Left lobe of liver (tissue), 2 donors: ENCODE data around the gene INPP5A. TPM values are rescaled to one million over a fixed set of nuclear protein-coding genes. Genes with fewer than 3 reads are reported as not detected.
"Not testable (repeated sequence)": the region's sequence is repeated elsewhere in the genome, so short reads cannot be mapped to it uniquely, and the experiment has no call there.

ENCODE experiments used
- ATAC-seq: fragments of 200-7000 bp; cut with Tn5 transposase; one replicate; pipeline ENCODE4 v1.9.1; 2020; ENCODE audit warnings: mild to moderate bottlenecking, moderate library complexity
- DNase-seq: peaks from one replicate; pipeline ENCODE4 v3.0.0-alpha.2; 2020; ENCODE audit warnings: low spot score
- total RNA-seq: library from RNA; stranded (reverse); gene quantifications from one replicate; pipeline ENCODE4 v1.2.1, GENCODE V29; 2021
- donor health status: DM: no; HTN: no; CAD: no; lungs with moderate emphysema.
- donor health status: DM: no; HTN: yes; CAD: no.

The INPP5A gene
- total RNA-seq, 1 donor from 2014 or later = 18.3 TPM

DNA sequence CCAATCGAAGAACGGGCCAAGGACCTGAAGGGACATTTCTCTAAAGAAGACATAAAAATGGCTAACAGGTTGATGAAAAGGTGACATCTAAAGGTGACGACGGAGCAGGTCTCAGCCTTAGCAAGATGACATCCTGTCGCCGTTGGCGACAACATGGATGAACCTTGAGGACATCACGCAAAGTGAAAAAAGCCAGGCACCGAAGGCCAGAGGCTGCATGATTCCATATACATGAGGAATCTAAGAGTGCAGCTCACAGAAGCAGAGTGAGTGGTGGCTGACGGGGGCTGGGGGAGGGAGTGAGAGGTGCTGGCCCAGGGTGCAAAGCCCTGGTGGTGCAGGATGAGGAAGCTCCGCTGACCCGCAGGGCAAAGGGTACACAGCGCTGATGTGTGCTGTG, 282.5 kb downstream of the INPP5A start:
- no peak for DNase-seq
- ATAC-seq = no peak

- not testable (repeated sequence) for ATAC-seq, DNase-seq
These were observed 288.4 kb downstream of the INPP5A start for GRCh38 chr10:132825783-132826523.

DNA sequence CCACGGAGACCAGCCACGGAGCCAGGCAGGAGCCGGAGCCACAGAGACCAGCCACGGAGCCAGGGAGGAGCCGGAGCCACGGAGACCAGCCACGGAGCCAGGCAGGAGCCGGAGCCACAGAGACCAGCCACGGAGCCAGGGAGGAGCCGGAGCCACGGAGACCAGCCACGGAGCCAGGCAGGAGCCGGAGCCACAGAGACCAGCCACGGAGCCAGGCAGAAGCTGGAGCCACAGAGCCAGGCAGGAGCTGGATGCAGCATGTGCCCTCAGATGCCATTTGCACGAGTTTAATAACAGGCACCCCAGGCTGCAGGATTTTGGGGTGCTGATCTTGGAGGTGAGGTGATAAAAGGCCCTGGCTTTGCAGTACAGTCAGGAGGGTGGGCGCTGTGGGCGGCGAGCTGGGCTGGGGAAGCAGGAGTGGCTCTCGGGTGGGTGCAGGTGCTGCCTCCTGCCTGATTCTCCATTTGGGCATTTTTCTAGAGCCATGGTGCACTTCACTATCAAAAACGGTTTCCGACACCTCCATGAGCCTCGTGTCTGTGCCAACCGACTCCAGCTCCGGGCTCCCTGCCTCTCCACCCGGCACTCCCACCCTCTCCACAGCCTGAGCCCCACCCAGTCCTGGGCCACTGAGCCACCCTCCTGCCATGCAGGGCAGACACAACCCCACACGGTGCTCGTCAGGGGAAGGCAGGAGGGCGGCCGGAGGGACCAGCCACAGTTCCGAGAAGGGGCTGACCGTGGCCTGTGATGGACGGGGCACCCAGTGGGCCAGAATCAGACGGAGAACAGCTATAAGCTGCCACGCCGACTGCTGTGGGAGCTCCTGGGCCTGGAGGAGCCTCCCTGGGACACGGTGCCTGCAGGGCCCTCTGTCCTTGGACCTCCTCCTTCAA, 289.2 kb downstream of the INPP5A start:
- no peak for ATAC-seq

DNA sequence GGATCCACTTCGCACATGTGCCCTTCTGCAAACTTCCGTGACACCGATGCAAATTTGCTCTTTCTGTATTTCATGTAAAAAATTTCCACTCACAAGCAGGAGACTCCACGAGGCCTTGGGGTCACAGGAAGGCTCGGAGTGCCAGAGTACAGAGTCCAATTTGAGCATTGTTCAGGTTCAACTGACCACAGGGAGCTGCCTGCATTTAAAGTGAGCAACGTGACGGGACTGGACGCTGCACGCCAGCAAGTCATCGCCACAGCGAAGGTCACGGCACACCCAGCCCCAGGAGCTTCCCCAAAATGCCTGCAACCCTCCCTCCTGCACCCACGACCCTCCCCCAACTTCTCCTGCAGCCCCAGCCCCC, 289.8 kb downstream of the INPP5A start:
- ATAC-seq = peak; percentile 16
- DNase-seq = no peak

More for the DNA sequence above, 289.2 kb downstream of the INPP5A start:
- DNase-seq = no peak

DNA sequence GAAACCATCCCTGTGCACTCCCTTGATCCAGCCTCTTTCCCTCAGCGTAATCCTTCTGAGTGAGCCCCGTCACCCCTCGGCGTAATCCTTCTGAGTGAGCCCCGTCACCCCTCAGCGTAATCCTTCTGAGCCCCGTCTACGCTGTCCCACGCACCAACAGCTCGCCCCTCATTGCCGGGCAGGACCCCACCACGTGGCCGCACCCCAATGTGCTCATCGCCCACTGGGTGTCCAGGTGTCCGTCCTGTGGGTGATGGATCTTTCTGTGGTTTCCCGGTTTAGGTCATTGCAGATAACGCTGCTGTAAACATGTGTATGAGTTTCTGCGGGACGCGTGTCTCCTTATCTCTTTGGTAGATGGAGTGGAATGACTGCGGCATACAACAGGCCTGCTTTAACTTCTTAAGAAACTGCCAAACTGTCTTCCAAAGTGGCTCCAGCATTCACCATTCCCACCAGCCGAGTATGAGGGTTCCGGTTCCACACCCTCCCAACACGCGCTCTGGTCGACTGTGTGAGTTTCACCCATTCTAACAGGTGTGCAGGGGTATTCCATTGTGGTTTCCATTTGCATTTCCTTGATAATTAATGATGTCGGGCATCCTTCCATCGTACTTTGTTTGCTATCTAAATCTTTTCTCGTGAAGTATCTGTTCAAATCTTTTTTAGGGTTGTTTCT, 290.4 kb downstream of the INPP5A start:
- ATAC-seq (no peak), DNase-seq (no peak)

- ATAC-seq = no peak
These were observed 291.1 kb downstream of the INPP5A start for GRCh38 chr10:132828681-132829080.

GRCh38 chr10:132829403-132829802, 291.8 kb downstream of the INPP5A start:
- DNase-seq (no peak), ATAC-seq (no peak)

More at GRCh38 chr10:132828681-132829080, 291.1 kb downstream of the INPP5A start:
- DNase-seq = no peak

DNA sequence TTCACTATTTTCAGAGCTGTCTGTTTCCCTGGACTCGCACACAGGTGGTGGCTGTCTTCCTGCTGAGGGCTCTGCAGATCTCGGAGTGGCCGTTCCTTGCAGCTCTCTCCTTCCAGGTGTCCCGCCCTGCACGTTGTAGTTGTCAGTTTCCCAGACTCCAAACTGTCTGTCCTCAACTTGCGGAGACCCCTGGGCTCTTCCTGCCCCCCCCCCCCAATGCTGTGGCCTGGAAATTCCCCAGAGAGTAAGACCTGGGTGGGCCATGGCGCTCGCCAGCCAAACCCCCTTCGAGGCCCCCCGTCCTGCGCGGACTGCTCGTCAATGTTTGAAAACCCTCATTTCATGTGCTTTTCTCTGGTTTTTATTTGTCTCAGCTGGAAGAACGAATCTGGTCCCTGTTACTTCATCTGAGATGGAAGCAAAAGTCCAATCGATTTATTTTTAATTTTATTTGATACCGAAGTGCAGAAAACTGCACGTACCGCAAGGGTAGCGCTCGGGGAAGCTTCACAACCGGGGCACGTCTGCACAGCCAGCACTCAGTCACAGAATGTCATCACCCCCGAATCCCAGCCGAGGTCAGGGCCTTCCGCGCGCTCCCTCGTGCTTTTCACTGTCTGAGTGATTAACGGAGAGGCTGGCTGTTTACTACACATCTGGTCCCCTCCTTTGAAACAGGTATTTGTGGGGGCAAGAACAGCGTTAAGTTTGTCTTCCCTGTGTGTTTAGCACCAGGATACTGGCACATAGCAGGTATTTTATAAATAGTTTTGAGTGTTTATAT, 294.8 kb downstream of the INPP5A start:
- DNase-seq (no peak), ATAC-seq (no peak)

Other genes with a start within 250 kb of the INPP5A start
- gene STK32C, start 229.8 kb upstream of the INPP5A start, total RNA-seq = 3.3 TPM
- gene LRRC27, start 205.6 kb upstream of the INPP5A start, total RNA-seq = 3.4 TPM
- 5.8 TPM for gene PWWP2B, start 140.6 kb upstream of the INPP5A start, total RNA-seq
- not detected for gene NKX6-2, start 248.4 kb downstream of the INPP5A start, total RNA-seq